ENCODE measurements around the gene AP1S2. TPM values are rescaled to one million over a fixed set of nuclear protein-coding genes. Genes with fewer than 3 reads are reported as not detected.

AP1S2 gene
- total and polyA plus RNA-seq, 2 of the 13 experiments (the other 11 are each of a cell fraction or from before 2014, with no cell fraction given) = 10.1 to 18.8 TPM

GRCh38 chrX:15860921-15861320, 6.3 kb upstream of the AP1S2 start:
- H3K9me3 ChIP-seq (ENCODE audit: low read length) = no peaks in the 10 kb centered on the region
- CTCF ChIA-PET (ENCODE audit: low intra/inter-chr PET ratio, low total read pairs) = no interaction called here
- H3K4me1 ChIP-seq (ENCODE audit: insufficient read depth, low read length) = 0 out of 2 replicates have a peak, but pooled peaks cover 6% of the 10 kb centered on the region
- H3K27ac ChIP-seq (ENCODE audit: extremely low read length, insufficient read depth, low read length) = no peak overlapping the region
- no peaks in the 10 kb centered on the region for H4K20me1 ChIP-seq (ENCODE audit: insufficient read depth, low read length)
- H3K9ac ChIP-seq (ENCODE audit: insufficient read depth, low read depth, low read length) = no peak overlapping the region
- H2AFZ ChIP-seq (ENCODE audit: low read length) = no peak overlapping the region
- WGBS (ENCODE audit: low lambda C conversion rate) = 33% methylated on average over 2 of the region's 3 CpGs
- ATAC-seq (no peak), FAIRE-seq (no peak), DNase-seq (ENCODE audit: low spot score) (no peak)
- H3K79me2 ChIP-seq (ENCODE audit: insufficient read depth, low read length) = no peaks in the 10 kb centered on the region
- no TSS peak for BruUV-seq (replicated peaks)
- in situ Hi-C loops (cut with HindIII; ENCODE audit: extremely low pct_ligation_motif_present, low pct_unique_long_range_greater_than_20kb) = no loop called here
- POLR2A ChIA-PET = no interaction called here
- no peak overlapping the region for H3K4me3 ChIP-seq (replicated peaks in 1 of 3; ENCODE audit: insufficient read depth in 1 of 3, low read depth in 2 of 3, low read length in 3 of 3)
- TF ChIP-seq, protein P1, sequence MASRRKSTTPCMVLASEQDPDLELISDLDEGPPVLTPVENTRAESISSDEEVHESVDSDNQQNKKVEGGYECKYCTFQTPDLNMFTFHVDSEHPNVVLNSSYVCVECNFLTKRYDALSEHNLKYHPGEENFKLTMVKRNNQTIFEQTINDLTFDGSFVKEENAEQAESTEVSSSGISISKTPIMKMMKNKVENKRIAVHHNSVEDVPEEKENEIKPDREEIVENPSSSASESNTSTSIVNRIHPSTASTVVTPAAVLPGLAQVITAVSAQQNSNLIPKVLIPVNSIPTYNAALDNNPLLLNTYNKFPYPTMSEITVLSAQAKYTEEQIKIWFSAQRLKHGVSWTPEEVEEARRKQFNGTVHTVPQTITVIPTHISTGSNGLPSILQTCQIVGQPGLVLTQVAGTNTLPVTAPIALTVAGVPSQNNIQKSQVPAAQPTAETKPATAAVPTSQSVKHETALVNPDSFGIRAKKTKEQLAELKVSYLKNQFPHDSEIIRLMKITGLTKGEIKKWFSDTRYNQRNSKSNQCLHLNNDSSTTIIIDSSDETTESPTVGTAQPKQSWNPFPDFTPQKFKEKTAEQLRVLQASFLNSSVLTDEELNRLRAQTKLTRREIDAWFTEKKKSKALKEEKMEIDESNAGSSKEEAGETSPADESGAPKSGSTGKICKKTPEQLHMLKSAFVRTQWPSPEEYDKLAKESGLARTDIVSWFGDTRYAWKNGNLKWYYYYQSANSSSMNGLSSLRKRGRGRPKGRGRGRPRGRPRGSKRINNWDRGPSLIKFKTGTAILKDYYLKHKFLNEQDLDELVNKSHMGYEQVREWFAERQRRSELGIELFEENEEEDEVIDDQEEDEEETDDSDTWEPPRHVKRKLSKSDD (CRISPR knock-in tag; IDR thresholded peaks at IDR 0.05; ENCODE audit: low read depth) = no peak
- TF ChIP-seq ZNF737 (CRISPR knock-in tag; IDR thresholded peaks at IDR 0.05; ENCODE audit: borderline replicate concordance) (no peak), ZNF619 (CRISPR knock-in tag; IDR thresholded peaks at IDR 0.05) (no peak), ZNF317 (CRISPR knock-in tag; IDR thresholded peaks at IDR 0.05) (no peak), ZNF850 (CRISPR knock-in tag; conservative IDR thresholded peaks at IDR 0.05) (no peak), NR2F2 (IDR thresholded peaks at IDR 0.05; ENCODE audit: borderline replicate concordance, low read depth) (no peak), SUZ12 (IDR thresholded peaks at IDR 0.05; ENCODE audit: low read depth, low read length) (no peak), CBX5 (CRISPR knock-in tag; IDR thresholded peaks at IDR 0.05; ENCODE audit: borderline replicate concordance) (no peak), RFXANK (CRISPR knock-in tag; IDR thresholded peaks at IDR 0.05) (no peak), MTA3 (CRISPR knock-in tag; IDR thresholded peaks at IDR 0.05) (no peak), ZNF205 (CRISPR knock-in tag; IDR thresholded peaks at IDR 0.05) (no peak), ZNF816 (CRISPR knock-in tag; IDR thresholded peaks at IDR 0.05; ENCODE audit: borderline replicate concordance) (no peak)
- TF ChIP-seq, protein P2, sequence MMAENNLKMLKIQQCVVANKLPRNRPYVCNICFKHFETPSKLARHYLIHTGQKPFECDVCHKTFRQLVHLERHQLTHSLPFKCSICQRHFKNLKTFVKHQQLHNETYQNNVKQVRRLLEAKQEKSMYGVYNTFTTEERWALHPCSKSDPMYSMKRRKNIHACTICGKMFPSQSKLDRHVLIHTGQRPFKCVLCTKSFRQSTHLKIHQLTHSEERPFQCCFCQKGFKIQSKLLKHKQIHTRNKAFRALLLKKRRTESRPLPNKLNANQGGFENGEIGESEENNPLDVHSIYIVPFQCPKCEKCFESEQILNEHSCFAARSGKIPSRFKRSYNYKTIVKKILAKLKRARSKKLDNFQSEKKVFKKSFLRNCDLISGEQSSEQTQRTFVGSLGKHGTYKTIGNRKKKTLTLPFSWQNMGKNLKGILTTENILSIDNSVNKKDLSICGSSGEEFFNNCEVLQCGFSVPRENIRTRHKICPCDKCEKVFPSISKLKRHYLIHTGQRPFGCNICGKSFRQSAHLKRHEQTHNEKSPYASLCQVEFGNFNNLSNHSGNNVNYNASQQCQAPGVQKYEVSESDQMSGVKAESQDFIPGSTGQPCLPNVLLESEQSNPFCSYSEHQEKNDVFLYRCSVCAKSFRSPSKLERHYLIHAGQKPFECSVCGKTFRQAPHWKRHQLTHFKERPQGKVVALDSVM (CRISPR knock-in tag; IDR thresholded peaks at IDR 0.05) = no peak
- no peaks in the 10 kb centered on the region for H3K36me3 ChIP-seq (replicated peaks in 1 of 2; ENCODE audit: control insufficient read depth in 1 of 2, insufficient read depth in 2 of 2, low read length in 2 of 2)
- H3K27me3 ChIP-seq (ENCODE audit: control insufficient read depth in 1 of 2, insufficient read depth in 2 of 2, low read length in 2 of 2) = no peaks in the 10 kb centered on the region
- no peak overlapping the region for H3K4me2 ChIP-seq (ENCODE audit: low read depth, low read length)
- intact Hi-C loops (cut with micrococcal nuclease; ENCODE audit: unreplicated experiment) = no loop called here

All from HepG2 (cell line).